Ovary (tissue), 9 donors: ENCODE measurements around the gene FOSL2. TPM values are rescaled to one million over a fixed set of nuclear protein-coding genes. Genes with fewer than 3 reads are reported as not detected.
A peak's percentile ranks its signal among the peaks of the same experiment; 100 is the strongest.

ENCODE experiments used
- DNase-seq, 5 donors: peaks; one replicate each; pipeline ENCODE4 v3.0.0-alpha.2; 2019 to 2020
- H3K27ac ChIP-seq, 2 donors: fragments of 200-600 bp; one replicate each; pipeline versions ENCODE4 v1.5.1 to v1.8.0; 2019 to 2022
- H3K27me3 ChIP-seq: fragments of 200-600 bp; one replicate; pipeline ENCODE4 v1.8.0; 2022
- H3K36me3 ChIP-seq: fragments of 200-600 bp; sonication (generic); one replicate; pipeline ENCODE4 v1.5.1; 2019
- H3K4me1 ChIP-seq: one replicate; pipeline ENCODE4 v1.8.1; 2013; ENCODE audit warnings: mild to moderate bottlenecking, moderate library complexity; ENCODE audit not compliant: insufficient read depth
- H3K4me3 ChIP-seq: fragments of 200-600 bp; sonication (generic); one replicate; pipeline ENCODE4 v1.5.1; 2017
- H3K9me3 ChIP-seq, 2 donors: fragments of 200-600 bp in 1 of 2; sonication (generic) in 1 of 2; one replicate each; pipeline versions ENCODE4 v1.5.1 to v1.8.1; 2013 to 2019; ENCODE audit warnings: mild to moderate bottlenecking in 1 of 2, moderate library complexity in 1 of 2
- CTCF ChIP-seq, 3 donors: fragments of 450-650 bp in 2 of 3; fragments of 200-600 bp in 1 of 3; IDR thresholded peaks; one replicate each; pipeline versions ENCODE4 v1.5.1 to v1.8.0; 2016 to 2022; ENCODE audit warnings: antibody characterized with exemption in 3 of 3, mild to moderate bottlenecking in 1 of 3
- EP300 ChIP-seq: sonication (generic); formaldehyde crosslinking; IDR thresholded peaks from one replicate; pipeline ENCODE4 v1.6.1; 2017; ENCODE audit warnings: antibody characterized with exemption
- POLR2A ChIP-seq: fragments of 450-650 bp; IDR thresholded peaks from one replicate; pipeline ENCODE4 v1.6.1; 2017; ENCODE audit warnings: antibody characterized with exemption, mild to moderate bottlenecking, moderate library complexity
- WGBS, 3 donors: extraction: QIAGEN DNeasy Blood & Tissue Kit in 1 of 3; methylation state at CpG; one replicate each; pipeline versions ENCODE4 v1.1.5 to v1.1.7; 2013 to 2017; 5-methylcytosine and 5-hydroxymethylcytosine counted together
- intact Hi-C, 4 donors: fragments of 100-400 bp; cut with DNase I; formaldehyde crosslinking; loops; one replicate each; pipeline versions ENCODE4 v1.11.0 to v1.15.1; 2022 to 2023
- polyA plus RNA-seq, 2 donors: library from polyadenylated mRNA; stranded (reverse); fragments of 200-250 nt in 1 of 2; fragments of 350-450 nt in 1 of 2; fragmentation: Illumina TruSeq in 1 of 2; extraction: RNeasy Lipid Tissue Mini Kit (QIAGEN cat#74804) in 1 of 2; gene quantifications; one replicate each; pipeline ENCODE4 v1.2.3, GENCODE V29; 2013 to 2014
- total RNA-seq, 7 donors: library from RNA; depleted of rRNA in 2 of 7; stranded (reverse); fragments of >200 nt in 2 of 7; fragmentation: NEBNext Ultra II Directional in 3 of 7; extraction: Animal tissue kit (Norgen Biotek cat#: 25700) in 3 of 7; gene quantifications; one replicate each; pipeline versions ENCODE4 v1.1.0 to v1.2.4, GENCODE V29; 2016 to 2023
- donor health status: DM: no; HTN: no; CAD: no; lungs with moderate emphysema.
- donor health status: DM: no; HTN: no; CAD: no.
- donor health status: Bipolar disorder and iron deficiency.
- donor health status: DM: yes; HTN: yes; CAD: no.
- donor health status: DM: no; HTN: no; CAD: no.
- donor health status: DM: yes; HTN: yes; CAD: no.

Gene FOSL2
- total and polyA plus RNA-seq, 9 donors, result 56.2 to 322 (median 146) TPM

- no peak overlapping the region for H3K4me3 ChIP-seq
- DNase-seq, result no peak
- H3K36me3 ChIP-seq, result peaks cover 3% of the 10 kb centered on the region
- no peaks in the 10 kb centered on the region for H3K4me1 ChIP-seq
- 30 to 46% (median 40%) methylated on average over 7 of the region's 7 CpGs for WGBS, 3 donors
- H3K27me3 ChIP-seq, result no peaks in the 10 kb centered on the region
- H3K27ac ChIP-seq, result no peak overlapping the region
- TF ChIP-seq POLR2A (no peak), CTCF (IDR thresholded peaks at IDR 0.05) (no peak), EP300 (no peak)
- H3K9me3 ChIP-seq, result no peaks in the 10 kb centered on the region
- intact Hi-C loops, result no loop called here
Observed at GRCh38 chr2:28413899-28414295, 21.2 kb downstream of the FOSL2 start.

GRCh38 chr2:28414583-28414982 is 21.9 kb downstream of the FOSL2 start:
- Histone ChIP-seq H3K36me3 (no peaks in the 10 kb centered on the region), H3K27ac (no peak overlapping the region), H3K4me1 (no peaks in the 10 kb centered on the region), H3K9me3 (no peaks in the 10 kb centered on the region), H3K27me3 (no peaks in the 10 kb centered on the region), H3K4me3 (no peak overlapping the region)
- DNase-seq, result peak in 1 of 5 donors; percentile 48
- TF ChIP-seq EP300, result no peak
- no peak for TF ChIP-seq CTCF (IDR thresholded peaks at IDR 0.05)
- no peak for TF ChIP-seq POLR2A
- intact Hi-C loops, result no loop called here
- 62 to 69% (median 63%) methylated on average over 5 of the region's 5 CpGs for WGBS, 3 donors

GRCh38 chr2:28415010-28415409 is 22.4 kb downstream of the FOSL2 start:
- peak in 1 of 5 donors; percentile 42 for DNase-seq
- 64 to 73% (median 72%) methylated on average over 13 of the region's 13 CpGs for WGBS, 3 donors
- TF ChIP-seq CTCF (IDR thresholded peaks at IDR 0.05), result no peak
- no peak for TF ChIP-seq EP300
- no peak for TF ChIP-seq POLR2A

GRCh38 chr2:28415715-28416114 is 23.1 kb downstream of the FOSL2 start:
- H3K9me3 ChIP-seq, result no peaks in the 10 kb centered on the region
- no peaks in the 10 kb centered on the region for H3K27me3 ChIP-seq
- H3K36me3 ChIP-seq, result no peaks in the 10 kb centered on the region
- DNase-seq, result no peak
- no peak overlapping the region for H3K4me3 ChIP-seq
- 88 to 92% (median 91%) methylated on average over 3 of the region's 3 CpGs for WGBS, 3 donors
- H3K27ac ChIP-seq, result no peak overlapping the region
- no peak for TF ChIP-seq EP300
- TF ChIP-seq CTCF (IDR thresholded peaks at IDR 0.05), result no peak
- no peak for TF ChIP-seq POLR2A
- H3K4me1 ChIP-seq, result no peaks in the 10 kb centered on the region
- intact Hi-C loops, result no loop called here

More at GRCh38 chr2:28415010-28415409, 22.4 kb downstream of the FOSL2 start:
- intact Hi-C loops, result no loop called here
- Histone ChIP-seq H3K9me3 (no peaks in the 10 kb centered on the region), H3K27me3 (no peaks in the 10 kb centered on the region), H3K27ac (no peak overlapping the region), H3K4me3 (no peak overlapping the region), H3K36me3 (no peaks in the 10 kb centered on the region), H3K4me1 (no peaks in the 10 kb centered on the region)

- no peaks in the 10 kb centered on the region for H3K9me3 ChIP-seq
- intact Hi-C loops, result no loop called here
- H3K36me3 ChIP-seq, result no peaks in the 10 kb centered on the region
- 92 to 95% (median 94%) methylated on average over 3 of the region's 3 CpGs for WGBS, 3 donors
- no peak overlapping the region for H3K4me3 ChIP-seq
- H3K4me1 ChIP-seq, result peaks cover 4% of the 10 kb centered on the region
- no peaks in the 10 kb centered on the region for H3K27me3 ChIP-seq
- DNase-seq, result no peak
- no peak for TF ChIP-seq POLR2A
- no peak for TF ChIP-seq EP300
- no peak for TF ChIP-seq CTCF (IDR thresholded peaks at IDR 0.05)
- no peak overlapping the region for H3K27ac ChIP-seq
Observed at GRCh38 chr2:28419003-28419402, 26.3 kb downstream of the FOSL2 start.
